Epidermal melanocyte (primary cell): ENCODE results near the gene CFAP97D2.
"Not testable (repeated sequence)": the region's sequence is repeated elsewhere in the genome, so short reads cannot be mapped to it uniquely, and the experiment has no call there.

Experiments used
- DNase-seq: peaks from one replicate; pipeline ENCODE4 v3.0.0; 2011; ENCODE audit warnings: low spot score; ENCODE audit not compliant: insufficient read length

Gene CFAP97D2

GRCh38 chr13:114179087-114179658 is at the start of gene CFAP97D2:
Gene CFAP97D2 (plus strand): TSS chr13:114179257. CDS start chr13:114179331, 74 bp downstream.
- no peak for DNase-seq

- DNase-seq: no peak
Observed at GRCh38 chr13:114129649-114130062, 49.4 kb upstream of the CFAP97D2 start.

- DNase-seq: no peak
Observed at GRCh38 chr13:114130131-114130836, 48.8 kb upstream of the CFAP97D2 start.

GRCh38 chr13:114130837-114131582 is 48.0 kb upstream of the CFAP97D2 start:
- peak; percentile 79 for DNase-seq

- DNase-seq: no peak
Observed at GRCh38 chr13:114131583-114132418, 47.3 kb upstream of the CFAP97D2 start.

GRCh38 chr13:114132419-114133121 is 46.5 kb upstream of the CFAP97D2 start, which contains the start of gene RASA3:
Gene RASA3 (minus strand): TSS chr13:114132623. CDS start chr13:114132489, 134 bp downstream.
- peak; percentile 95 for DNase-seq

- DNase-seq: not testable (repeated sequence)
Observed at GRCh38 chr13:114133126-114133525, 45.9 kb upstream of the CFAP97D2 start.

GRCh38 chr13:114133552-114133951 is 45.5 kb upstream of the CFAP97D2 start:
- DNase-seq: not testable (repeated sequence)

GRCh38 chr13:114134111-114134943 is 44.7 kb upstream of the CFAP97D2 start:
- no peak for DNase-seq

- DNase-seq: no peak
Observed at GRCh38 chr13:114134944-114135610, 44.0 kb upstream of the CFAP97D2 start.

- DNase-seq: no peak
Observed at GRCh38 chr13:114135731-114136171, 43.3 kb upstream of the CFAP97D2 start.

GRCh38 chr13:114136576-114136975 is 42.5 kb upstream of the CFAP97D2 start:
- no peak for DNase-seq

GRCh38 chr13:114140131-114140905 is 38.7 kb upstream of the CFAP97D2 start:
- DNase-seq: no peak

GRCh38 chr13:114140906-114141250 is 38.2 kb upstream of the CFAP97D2 start:
- DNase-seq: no peak

GRCh38 chr13:114141261-114141996 is 37.6 kb upstream of the CFAP97D2 start:
- DNase-seq: no peak

- DNase-seq: no peak
Observed at GRCh38 chr13:114142137-114142550, 36.9 kb upstream of the CFAP97D2 start.

- no peak for DNase-seq
Observed at GRCh38 chr13:114142640-114143490, 36.2 kb upstream of the CFAP97D2 start.
